IPS DF 4.7 (cell line): ENCODE data around the gene PTPN23.

ENCODE experiments used
- DNase-seq: peaks from one replicate; pipeline ENCODE4 v3.0.0-alpha.2; 2013; ENCODE audit warnings: low spot score; ENCODE audit errors: extremely low read depth

Gene PTPN23

DNA sequence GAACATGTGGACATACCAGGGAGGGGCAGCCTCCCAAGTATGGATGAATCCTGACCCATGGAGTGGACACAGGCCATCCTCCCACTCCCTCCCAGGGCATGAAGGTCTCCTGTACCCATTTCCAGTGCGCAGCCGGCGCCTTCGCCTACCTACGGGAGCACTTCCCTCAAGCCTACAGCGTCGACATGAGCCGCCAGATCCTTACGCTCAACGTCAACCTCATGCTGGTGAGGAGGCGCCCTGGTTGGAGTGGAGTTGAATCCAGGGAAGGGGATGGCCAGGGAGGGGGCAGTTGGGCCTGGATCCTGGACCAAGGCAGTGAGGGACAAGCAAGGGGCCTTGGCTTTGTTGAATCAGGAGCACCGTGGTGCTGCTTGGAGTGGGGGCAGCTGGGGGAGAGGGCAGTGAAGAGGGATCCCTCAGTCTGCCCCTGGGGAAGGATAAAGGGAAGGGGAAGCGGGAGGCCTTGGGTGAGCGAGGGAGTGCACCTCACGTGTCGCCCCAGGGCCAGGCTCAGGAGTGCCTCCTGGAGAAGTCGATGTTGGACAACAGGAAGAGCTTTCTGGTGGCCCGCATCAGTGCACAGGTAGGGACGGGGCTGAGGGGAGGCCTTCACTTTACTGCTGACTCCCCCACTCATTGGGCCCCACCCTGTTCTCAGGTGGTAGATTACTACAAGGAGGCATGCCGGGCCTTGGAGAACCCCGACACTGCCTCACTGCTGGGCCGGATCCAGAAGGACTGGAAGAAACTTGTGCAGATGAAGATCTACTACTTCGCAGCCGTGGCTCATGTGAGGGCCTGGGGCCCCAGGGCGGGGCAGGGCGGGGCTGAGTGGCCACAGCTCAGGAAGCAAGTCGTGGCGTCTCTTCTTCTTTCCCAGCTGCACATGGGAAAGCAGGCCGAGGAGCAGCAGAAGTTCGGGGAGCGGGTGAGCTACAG lies 25.3 kb downstream of the PTPN23 start:
- DNase-seq = no peak

DNA sequence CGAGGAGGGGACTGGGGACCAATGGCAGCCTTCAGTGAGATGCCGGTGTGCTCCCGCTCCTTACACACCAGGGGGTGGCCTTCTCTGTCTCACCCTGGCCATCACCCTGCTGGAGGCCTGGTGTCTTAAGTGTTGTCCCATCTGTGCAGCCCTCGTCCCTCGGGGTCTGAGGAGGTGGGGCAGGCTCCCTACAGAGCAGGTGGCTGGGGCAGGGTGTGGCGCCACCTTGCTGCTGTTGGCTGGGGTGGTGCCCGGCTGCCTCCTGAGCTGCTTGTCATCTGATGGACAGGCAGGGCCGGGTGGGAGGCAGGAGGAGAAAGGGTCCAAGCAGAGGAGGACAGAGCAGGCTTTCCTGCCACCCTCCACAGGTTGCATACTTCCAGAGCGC lies 25.9 kb downstream of the PTPN23 start:
- no peak for DNase-seq

DNA sequence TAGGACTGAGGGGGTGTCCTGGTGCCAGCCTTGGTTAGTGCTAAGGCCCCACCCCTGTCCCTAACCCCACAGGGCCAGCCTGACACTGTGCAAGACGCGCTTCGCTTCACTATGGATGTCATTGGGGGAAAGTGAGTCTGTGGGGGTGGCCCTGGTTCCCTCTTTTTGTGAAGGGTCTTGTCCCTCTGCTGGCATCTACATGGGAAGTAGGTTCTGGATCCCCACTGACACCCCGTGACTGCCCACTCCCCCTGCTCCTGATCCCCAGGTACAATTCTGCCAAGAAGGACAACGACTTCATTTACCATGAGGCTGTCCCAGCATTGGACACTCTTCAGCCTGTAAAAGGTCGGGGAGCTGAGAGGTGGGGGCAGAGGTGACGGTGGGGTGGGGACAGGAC lies 26.4 kb downstream of the PTPN23 start:
- DNase-seq = no peak

DNA sequence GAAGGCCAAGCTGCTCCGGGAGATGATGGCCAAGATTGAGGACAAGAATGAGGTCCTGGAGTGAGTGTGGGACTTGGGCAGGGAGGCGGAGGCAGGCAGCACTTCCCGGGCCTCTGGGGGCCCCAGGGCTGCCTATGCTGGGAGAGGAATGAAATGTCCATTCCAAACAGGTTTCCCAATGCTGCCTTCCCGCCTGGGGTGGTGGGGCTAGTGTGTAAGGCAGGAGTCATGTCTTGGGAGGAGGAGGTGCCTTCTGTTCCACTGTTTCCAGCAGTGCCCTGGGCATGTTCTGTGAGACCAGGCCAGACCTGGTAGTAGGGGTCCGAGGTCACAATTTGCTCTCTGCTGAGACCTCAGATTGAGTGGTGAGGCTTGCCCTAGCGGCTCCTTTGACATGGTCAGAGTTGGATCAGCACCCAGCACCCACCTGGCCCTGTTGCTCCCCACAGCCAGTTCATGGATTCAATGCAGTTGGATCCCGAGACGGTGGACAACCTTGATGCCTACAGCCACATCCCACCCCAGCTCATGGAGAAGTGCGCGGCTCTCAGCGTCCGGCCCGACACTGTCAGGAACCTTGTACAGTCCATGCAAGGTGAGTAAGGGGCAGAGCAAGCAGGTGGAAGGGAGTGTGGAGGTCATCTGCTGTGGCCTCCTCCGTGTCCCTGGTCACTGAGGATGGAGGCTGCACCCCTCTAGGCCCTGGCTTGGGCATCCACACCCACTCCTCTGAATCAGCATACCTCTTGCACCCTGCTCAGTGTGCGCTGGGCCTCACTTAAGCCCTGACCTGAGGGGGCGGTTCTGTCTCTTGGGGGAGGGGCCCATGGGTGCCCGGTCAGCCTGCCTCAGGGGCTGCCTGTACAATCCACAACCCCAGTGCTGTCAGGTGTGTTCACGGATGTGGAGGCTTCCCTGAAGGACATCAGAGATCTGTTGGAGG lies 27.3 kb downstream of the PTPN23 start:
- DNase-seq = no peak

DNA sequence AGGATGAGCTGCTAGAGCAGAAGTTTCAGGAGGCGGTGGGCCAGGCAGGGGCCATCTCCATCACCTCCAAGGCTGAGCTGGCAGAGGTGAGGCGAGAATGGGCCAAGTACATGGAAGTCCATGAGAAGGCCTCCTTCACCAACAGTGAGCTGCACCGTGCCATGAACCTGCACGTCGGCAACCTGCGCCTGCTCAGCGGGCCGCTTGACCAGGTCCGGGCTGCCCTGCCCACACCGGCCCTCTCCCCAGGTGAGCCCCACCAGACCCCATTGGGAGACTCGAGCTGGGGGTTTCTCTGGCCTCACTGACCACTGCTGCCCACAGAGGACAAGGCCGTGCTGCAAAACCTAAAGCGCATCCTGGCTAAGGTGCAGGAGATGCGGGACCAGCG lies 28.0 kb downstream of the PTPN23 start:
- DNase-seq = no peak

DNA sequence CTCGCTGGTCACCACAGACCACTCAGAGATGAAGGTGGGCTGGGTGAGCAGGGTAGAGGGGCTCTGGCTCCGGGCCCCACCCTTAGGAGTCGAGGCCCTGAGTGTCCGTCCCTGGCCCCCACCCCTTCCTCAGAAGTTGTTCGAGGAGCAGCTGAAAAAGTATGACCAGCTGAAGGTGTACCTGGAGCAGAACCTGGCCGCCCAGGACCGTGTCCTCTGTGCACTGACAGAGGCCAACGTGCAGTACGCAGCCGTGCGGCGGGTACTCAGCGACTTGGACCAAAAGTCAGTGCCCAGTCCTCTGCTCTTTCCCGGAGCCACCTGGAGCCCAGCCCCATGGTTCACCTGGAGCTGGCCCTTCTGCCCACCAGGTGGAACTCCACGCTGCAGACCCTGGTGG lies 28.5 kb downstream of the PTPN23 start:
- DNase-seq = no peak

DNA sequence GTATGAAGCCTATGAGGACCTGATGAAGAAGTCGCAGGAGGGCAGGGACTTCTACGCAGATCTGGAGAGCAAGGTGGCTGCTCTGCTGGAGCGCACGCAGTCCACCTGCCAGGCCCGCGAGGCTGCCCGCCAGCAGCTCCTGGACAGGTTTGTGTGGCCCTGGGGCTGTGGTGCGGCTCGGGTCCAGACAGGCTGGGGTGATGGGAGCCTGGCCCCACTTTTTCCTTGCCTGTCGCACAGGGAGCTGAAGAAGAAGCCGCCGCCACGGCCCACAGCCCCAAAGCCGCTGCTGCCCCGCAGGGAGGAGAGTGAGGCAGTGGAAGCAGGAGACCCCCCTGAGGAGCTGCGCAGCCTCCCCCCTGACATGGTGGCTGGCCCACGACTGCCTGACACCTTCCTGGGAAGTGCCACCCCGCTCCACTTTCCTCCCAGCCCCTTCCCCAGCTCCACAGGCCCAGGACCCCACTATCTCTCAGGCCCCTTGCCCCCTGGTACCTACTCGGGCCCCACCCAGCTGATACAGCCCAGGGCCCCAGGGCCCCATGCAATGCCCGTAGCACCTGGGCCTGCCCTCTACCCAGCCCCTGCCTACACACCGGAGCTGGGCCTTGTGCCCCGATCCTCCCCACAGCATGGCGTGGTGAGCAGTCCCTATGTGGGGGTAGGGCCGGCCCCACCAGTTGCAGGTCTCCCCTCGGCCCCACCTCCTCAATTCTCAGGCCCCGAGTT lies 29.0 kb downstream of the PTPN23 start:
- DNase-seq = no peak

DNA sequence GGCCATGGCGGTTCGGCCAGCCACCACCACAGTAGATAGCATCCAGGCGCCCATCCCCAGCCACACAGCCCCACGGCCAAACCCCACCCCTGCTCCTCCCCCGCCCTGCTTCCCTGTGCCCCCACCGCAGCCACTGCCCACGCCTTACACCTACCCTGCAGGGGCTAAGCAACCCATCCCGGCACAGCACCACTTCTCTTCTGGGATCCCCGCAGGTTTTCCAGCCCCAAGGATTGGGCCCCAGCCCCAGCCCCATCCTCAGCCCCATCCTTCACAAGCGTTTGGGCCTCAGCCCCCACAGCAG lies 29.5 kb downstream of the PTPN23 start:
- DNase-seq = no peak

DNA sequence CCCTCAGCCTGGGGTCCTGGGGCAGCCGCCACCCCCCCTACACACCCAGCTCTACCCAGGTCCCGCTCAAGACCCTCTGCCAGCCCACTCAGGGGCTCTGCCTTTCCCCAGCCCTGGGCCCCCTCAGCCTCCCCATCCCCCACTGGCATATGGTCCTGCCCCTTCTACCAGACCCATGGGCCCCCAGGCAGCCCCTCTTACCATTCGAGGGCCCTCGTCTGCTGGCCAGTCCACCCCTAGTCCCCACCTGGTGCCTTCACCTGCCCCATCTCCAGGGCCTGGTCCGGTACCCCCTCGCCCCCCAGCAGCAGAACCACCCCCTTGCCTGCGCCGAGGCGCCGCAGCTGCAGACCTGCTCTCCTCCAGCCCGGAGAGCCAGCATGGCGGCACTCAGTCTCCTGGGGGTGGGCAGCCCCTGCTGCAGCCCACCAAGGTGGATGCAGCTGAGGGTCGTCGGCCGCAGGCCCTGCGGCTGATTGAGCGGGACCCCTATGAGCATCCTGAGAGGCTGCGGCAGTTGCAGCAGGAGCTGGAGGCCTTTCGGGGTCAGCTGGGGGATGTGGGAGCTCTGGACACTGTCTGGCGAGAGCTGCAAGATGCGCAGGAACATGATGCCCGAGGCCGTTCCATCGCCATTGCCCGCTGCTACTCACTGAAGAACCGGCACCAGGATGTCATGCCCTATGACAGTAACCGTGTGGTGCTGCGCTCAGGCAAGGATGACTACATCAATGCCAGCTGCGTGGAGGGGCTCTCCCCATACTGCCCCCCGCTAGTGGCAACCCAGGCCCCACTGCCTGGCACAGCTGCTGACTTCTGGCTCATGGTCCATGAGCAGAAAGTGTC lies 30.2 kb downstream of the PTPN23 start:
- no peak for DNase-seq

DNA sequence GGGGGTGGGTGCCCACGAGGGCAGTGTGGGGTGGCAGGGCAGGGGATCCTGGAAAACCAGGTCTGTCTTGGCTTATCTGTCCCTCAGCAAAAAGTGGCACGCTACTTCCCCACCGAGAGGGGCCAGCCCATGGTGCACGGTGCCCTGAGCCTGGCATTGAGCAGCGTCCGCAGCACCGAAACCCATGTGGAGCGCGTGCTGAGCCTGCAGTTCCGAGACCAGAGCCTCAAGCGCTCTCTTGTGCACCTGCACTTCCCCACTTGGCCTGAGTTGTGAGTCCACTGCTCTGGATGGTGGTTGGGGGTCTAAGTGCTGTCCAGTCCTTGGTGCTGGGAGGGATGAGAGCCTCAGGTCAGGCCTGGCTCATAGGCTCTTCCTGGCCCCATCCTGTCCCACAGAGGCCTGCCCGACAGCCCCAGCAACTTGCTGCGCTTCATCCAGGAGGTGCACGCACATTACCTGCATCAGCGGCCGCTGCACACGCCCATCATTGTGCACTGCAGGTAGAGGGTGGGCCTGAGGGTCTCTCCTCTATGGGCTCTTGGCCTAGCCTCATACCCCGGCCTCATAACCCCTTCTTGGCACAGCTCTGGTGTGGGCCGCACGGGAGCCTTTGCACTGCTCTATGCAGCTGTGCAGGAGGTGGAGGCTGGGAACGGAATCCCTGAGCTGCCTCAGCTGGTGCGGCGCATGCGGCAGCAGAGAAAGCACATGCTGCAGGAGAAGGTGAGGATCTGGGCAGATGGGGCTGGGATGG lies 31.1 kb downstream of the PTPN23 start:
- no peak for DNase-seq

DNA sequence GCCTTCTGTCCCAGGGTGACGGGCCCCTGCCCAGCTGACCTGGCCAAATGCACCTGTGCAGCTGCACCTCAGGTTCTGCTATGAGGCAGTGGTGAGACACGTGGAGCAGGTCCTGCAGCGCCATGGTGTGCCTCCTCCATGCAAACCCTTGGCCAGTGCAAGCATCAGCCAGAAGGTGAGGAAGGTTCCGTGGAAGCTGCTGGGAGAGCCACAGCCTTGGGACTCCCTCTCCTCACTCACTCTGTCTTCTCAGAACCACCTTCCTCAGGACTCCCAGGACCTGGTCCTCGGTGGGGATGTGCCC lies 31.6 kb downstream of the PTPN23 start:
- no peak for DNase-seq

DNA sequence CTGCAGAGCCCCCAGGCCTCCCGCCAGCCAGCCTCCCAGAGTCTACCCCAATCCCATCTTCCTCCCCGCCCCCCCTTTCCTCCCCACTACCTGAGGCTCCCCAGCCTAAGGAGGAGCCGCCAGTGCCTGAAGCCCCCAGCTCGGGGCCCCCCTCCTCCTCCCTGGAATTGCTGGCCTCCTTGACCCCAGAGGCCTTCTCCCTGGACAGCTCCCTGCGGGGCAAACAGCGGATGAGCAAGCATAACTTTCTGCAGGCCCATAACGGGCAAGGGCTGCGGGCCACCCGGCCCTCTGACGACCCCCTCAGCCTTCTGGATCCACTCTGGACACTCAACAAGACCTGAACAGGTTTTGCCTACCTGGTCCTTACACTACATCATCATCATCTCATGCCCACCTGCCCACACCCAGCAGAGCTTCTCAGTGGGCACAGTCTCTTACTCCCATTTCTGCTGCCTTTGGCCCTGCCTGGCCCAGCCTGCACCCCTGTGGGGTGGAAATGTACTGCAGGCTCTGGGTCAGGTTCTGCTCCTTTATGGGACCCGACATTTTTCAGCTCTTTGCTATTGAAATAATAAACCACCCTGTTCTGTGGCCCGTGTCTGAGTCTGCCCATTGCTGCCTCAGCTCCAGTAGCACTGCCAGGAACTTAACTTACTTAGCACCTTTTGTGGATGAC lies 32.2 kb downstream of the PTPN23 start:
- DNase-seq = no peak

DNA sequence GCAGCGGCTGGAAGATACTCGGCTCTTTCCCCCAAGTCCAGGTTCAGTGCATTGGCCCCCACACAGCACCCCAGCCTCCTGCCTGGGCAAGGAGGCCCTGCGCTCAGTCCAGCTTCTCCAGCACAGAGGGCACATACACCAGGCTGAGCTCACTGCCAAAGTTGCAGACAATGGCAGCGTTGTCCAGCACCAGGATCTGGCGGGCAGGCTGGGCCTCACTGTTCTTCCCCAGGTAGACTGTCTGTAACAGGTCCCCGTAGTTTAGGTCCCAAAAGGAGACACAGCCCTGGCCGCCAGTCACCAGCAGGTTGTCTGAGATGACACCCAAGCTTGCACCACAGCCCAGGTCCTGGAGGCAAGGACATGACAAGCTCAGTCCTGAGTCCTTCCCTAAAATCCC lies 32.9 kb downstream of the PTPN23 start:
- no peak for DNase-seq

DNA sequence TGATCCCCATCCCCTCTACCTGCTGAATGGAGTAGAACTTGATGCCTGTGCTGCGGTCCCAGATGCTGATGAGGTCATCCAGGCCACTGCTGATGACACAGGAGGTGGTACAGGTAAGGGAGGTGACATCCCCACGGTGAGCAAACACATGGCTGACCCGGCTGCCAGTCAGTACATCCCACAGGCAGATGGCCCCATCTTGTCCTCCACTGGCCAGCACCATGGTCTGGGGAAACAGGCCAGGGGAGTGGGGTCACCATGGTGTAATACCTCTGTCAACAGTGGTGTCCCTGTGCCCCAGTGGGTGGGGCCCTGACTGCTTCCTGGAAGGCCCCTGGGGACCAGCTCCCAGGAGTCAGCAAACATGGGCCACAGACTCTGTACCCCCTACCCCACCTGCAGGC lies 33.3 kb downstream of the PTPN23 start:
- DNase-seq = no peak

DNA sequence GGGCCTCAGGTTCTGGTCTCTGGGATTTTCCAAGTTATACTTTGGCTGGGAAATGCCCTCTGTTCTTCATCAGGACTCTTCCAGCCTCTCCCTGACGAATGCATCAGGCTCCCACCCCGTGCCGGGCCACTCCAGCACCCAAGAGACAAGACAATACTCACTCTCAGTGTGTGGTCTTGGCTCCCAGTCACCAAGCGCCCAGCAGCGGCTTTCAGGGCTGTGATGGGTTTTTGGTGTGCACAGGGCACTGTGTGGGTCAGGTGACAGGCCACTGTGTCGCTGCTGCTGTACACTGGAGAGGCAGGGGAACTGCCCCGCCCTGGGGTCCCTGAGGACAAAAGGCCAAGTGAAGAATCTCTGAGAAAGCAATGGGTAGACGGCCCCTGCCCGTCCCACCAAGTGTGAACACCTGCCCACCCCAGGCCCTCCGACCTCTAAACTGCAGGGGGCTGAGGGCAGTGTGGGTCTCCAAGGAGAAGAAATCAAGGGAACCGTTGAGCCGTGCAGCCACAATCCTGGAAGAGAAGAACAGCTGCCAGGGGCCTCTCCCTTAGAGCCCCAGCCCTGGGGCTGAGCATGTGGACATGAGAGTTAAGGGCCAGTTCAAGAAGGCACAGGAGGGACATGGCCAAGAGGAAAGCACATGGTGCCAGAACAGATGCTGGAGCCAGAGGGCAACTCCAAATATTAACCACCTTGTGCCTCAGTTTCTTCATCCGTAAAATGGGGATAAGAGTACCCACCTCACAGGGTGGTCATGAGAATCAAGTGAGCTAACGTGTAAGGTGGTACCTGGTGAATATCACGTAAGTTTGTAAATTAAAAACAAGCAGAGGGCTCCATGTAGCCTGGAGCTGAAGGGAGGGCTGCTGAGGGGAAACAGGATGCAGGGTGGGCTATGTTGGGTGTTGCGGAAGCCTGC lies 34.1 kb downstream of the PTPN23 start:
- no peak for DNase-seq

DNA sequence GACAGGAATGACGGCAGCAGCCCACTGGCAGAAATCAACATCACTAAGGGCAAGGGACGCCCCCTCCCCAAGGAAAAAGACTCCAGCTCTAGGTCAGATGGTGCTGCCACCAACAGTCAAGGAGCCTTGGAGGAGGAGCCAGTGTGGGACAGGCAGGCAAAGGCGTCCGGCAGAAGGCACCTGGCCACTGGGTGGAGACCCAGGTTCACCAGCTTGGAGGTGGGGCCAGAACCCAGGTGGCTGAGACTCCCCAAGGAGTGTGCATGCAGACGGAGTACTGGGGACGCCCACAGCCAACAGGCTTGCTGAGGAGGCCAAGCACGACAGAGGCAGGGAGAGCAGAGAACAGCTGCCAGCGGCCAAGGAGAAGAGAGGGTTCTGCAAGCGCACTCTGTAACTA lies 35.2 kb downstream of the PTPN23 start:
- no peak for DNase-seq

DNA sequence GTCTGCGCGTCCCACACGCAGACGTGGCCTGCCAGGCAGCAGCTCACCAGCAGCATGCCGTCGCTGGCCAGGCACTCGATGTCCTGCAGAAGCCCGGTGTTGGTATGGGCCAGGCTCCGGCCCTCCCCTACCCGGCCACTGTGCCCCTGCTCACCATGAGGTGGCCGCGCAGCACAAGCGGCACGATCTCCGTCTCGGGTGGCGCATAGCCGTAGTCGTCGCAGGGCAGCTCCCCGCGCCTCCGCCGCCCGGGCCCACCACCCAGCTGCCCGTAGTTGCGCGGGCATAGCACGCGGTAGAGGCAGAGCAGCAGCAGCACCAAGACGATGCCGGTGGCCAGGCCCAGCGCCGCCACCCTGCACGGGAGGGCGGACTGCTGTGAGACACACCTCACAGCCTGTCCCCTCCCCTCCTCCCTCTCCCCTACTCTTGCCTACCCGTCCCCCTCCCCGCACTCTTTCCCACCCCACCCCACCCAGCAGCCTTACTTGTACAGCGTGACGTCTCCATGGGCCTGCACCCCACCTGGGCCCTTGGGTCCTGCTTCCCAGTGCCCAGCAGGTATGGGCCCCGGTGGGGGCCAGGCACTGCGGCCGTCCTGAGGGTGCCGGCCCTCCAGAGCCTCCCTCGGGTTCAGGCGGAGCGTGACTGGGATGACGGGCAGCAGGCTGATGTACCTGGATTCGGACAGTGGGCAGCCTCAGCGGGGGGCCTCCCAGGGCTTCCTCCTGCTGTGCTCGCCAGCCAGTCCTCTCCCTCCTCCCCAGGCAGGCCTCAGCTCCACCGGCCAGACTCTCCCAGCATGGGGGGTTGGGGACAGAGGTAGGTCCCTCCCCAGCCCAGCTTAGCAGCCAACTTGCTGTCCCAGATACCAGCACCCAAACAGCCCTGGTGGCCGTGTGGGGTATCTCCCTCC lies 37.6 kb downstream of the PTPN23 start:
- no peak for DNase-seq
